IMR-90 (cell line): Measurements from ENCODE around the gene DDX10. TPM values are rescaled to one million over a fixed set of nuclear protein-coding genes. Genes with fewer than 3 reads are reported as not detected.

Experiments
- ATAC-seq: fragments of 200-7000 bp; cut with Tn5 transposase; 2 replicates; pipeline ENCODE4 v1.9.1; 2020; ENCODE audit warnings: low read depth, mild to moderate bottlenecking, moderate library complexity
- BruUV-seq: library from RNA; stranded (reverse); fragments of 400-500 nt; replicated peaks from 2 replicates; lab custom pipeline; 2021; lab: Mats Ljungman, UMichigan
- CTCF ChIA-PET: fragments of 300-600 bp; formaldehyde crosslinking; extraction: SDS; loops from one replicate; lab custom pipeline; 2021; ENCODE audit warnings: antibody characterized with exemption; lab: Yijun Ruan, JAX
- POLR2A ChIA-PET: fragments of 300-600 bp; sonication (Branson Sonifier 250); formaldehyde crosslinking; loops from one replicate; lab custom pipeline; 2022; ENCODE audit warnings: antibody characterized with exemption; ENCODE audit not compliant: unreplicated experiment; lab: Charles Lee
- DNase-seq: peaks from one replicate; pipeline ENCODE4 v3.0.0; 2013
- H2AFZ ChIP-seq: replicated peaks from 2 replicates; pipeline ENCODE3; 2013; ENCODE audit warnings: low read length, mild to moderate bottlenecking; ENCODE audit not compliant: poor library complexity
- H2AK5ac ChIP-seq: 2 replicates; pipeline ENCODE4 v1.6.1; 2013; ENCODE audit warnings: low read depth, low read length, inconsistent platforms
- H2AK9ac ChIP-seq: replicated peaks from 2 replicates; pipeline ENCODE3; 2013; ENCODE audit warnings: mild to moderate bottlenecking, low read depth, low read length, moderate library complexity; ENCODE audit not compliant: poor library complexity
- H2BK120ac ChIP-seq: 2 replicates; pipeline ENCODE4 v1.6.1; 2013; ENCODE audit warnings: low read depth, low read length, inconsistent platforms
- H2BK15ac ChIP-seq: 3 replicates; pipeline ENCODE4 v1.6.1; 2013; ENCODE audit warnings: low read depth, low read length, inconsistent platforms
- H2BK20ac ChIP-seq: 2 replicates; pipeline ENCODE4 v1.6.1; 2013; ENCODE audit warnings: low read depth, mild to moderate bottlenecking, inconsistent platforms, low read length, moderate library complexity
- H2BK5ac ChIP-seq: 2 replicates; pipeline ENCODE4 v1.6.1; 2013; ENCODE audit warnings: mild to moderate bottlenecking, low read depth, low read length, inconsistent platforms; ENCODE audit not compliant: poor library complexity, severe bottlenecking
- H3K14ac ChIP-seq: replicated peaks from 2 replicates; pipeline ENCODE4 v1.6.1; 2013; ENCODE audit warnings: low read depth, low read length, inconsistent platforms
- H3K18ac ChIP-seq: 2 replicates; pipeline ENCODE4 v1.6.1; 2013; ENCODE audit warnings: low read depth, low read length, control low read depth
- H3K23ac ChIP-seq: 2 replicates; pipeline ENCODE4 v1.6.1; 2013; ENCODE audit warnings: low read depth, low read length, inconsistent platforms
- H3K27ac ChIP-seq: 2 replicates; pipeline ENCODE4 v1.5.1; 2013; ENCODE audit warnings: mild to moderate bottlenecking, control low read depth, low read length; ENCODE audit not compliant: insufficient read depth
- H3K27me3 ChIP-seq: 2 replicates; pipeline ENCODE4 v1.6.1; 2013; ENCODE audit warnings: low read length; ENCODE audit not compliant: control insufficient read depth, insufficient read depth
- H3K36me3 ChIP-seq: 2 replicates; pipeline ENCODE4 v1.6.1; 2013; ENCODE audit warnings: low read length, mixed read lengths; ENCODE audit not compliant: control insufficient read depth, insufficient read depth
- H3K4ac ChIP-seq: 2 replicates; pipeline ENCODE4 v1.6.1; 2013; ENCODE audit warnings: low read depth, low read length, inconsistent platforms
- H3K4me1 ChIP-seq: 2 replicates; pipeline ENCODE4 v1.6.1; 2013; ENCODE audit warnings: low read length, mixed read lengths; ENCODE audit not compliant: control insufficient read depth, insufficient read depth
- H3K4me2 ChIP-seq: 2 replicates; pipeline ENCODE4 v1.6.1; 2013; ENCODE audit warnings: low read depth, mild to moderate bottlenecking, control low read depth, low read length, moderate library complexity
- H3K4me3 ChIP-seq: 2 replicates; pipeline ENCODE4 v1.5.1; 2013; ENCODE audit warnings: low read depth, mild to moderate bottlenecking, control low read depth, low read length, moderate library complexity; ENCODE audit not compliant: insufficient read depth
- H3K56ac ChIP-seq: 2 replicates; pipeline ENCODE4 v1.6.1; 2013; ENCODE audit warnings: low read length, inconsistent platforms; ENCODE audit not compliant: insufficient read depth; ENCODE audit errors: extremely low read depth
- H3K79me1 ChIP-seq, 2 experiments: 2 replicates each; pipeline ENCODE4 v1.6.1; 2013; ENCODE audit warnings: low read length in 2 of 2, inconsistent platforms in 1 of 2, low read depth in 1 of 2
- H3K9ac ChIP-seq: 2 replicates; pipeline ENCODE4 v1.6.1; 2013; ENCODE audit warnings: low read depth, low read length, control low read depth
- H3K9me1 ChIP-seq: 2 replicates; pipeline ENCODE4 v1.6.1; 2013; ENCODE audit warnings: low read length, inconsistent platforms; ENCODE audit not compliant: insufficient read depth
- H3K9me3 ChIP-seq: 2 replicates; pipeline ENCODE4 v1.6.1; 2013; ENCODE audit warnings: low read length; ENCODE audit not compliant: control insufficient read depth, insufficient read depth
- H4K20me1 ChIP-seq: 2 replicates; pipeline ENCODE4 v1.6.1; 2013; ENCODE audit warnings: low read length, inconsistent platforms; ENCODE audit not compliant: insufficient read depth
- H4K5ac ChIP-seq: 2 replicates; pipeline ENCODE4 v1.6.1; 2013; ENCODE audit warnings: mild to moderate bottlenecking, low read depth, low read length, control low read depth
- H4K8ac ChIP-seq, 2 experiments: 2 replicates each; pipeline ENCODE4 v1.6.1; 2013; ENCODE audit warnings: low read depth in 2 of 2, low read length in 2 of 2, control low read depth in 1 of 2, inconsistent platforms in 1 of 2
- H4K91ac ChIP-seq: 2 replicates; pipeline ENCODE4 v1.6.1; 2013; ENCODE audit warnings: low read depth, low read length, inconsistent platforms; ENCODE audit not compliant: insufficient read depth
- CEBPB ChIP-seq: IDR thresholded peaks from 2 replicates; pipeline ENCODE4 v1.6.1; 2012; ENCODE audit warnings: low read depth, low read length, improper control_type of control experiment
- WGBS, 2 experiments: methylation state at CpG; one replicate each; pipeline versions ENCODE4 v1.1.5 to v1.1.7; 2013; ENCODE audit warnings: missing lambda C conversion rate in 2 of 2; ENCODE audit not compliant: insufficient read length in 1 of 2; ENCODE audit errors: extremely low coverage in 2 of 2; 5-methylcytosine and 5-hydroxymethylcytosine counted together
- dilution Hi-C: fragments of 300-500 bp; cut with HindIII; formaldehyde crosslinking; loops from one replicate; pipeline ENCODE4 v1.14.3; 2018; ENCODE audit warnings: low sequenced_read_pairs; ENCODE audit not compliant: unreplicated experiment
- in situ Hi-C: fragments of 300-500 bp; cut with MboI; formaldehyde crosslinking; loops from 3 replicates; pipeline ENCODE4 v1.14.3; 2019; ENCODE audit warnings: low sequenced_read_pairs, inconsistent platforms, mixed read lengths
- intact Hi-C: fragments of 100-400 bp; cut with micrococcal nuclease; formaldehyde crosslinking; loops from 2 replicates; pipeline ENCODE4 v1.10.0; 2022
- polyA plus RNA-seq, 3 experiments: library from polyadenylated mRNA; depleted of rRNA; stranded (reverse); fragments of >200 nt; gene quantifications; 2 replicates each; pipeline ENCODE4 v1.2.3, GENCODE V29; 2012; ENCODE audit warnings: low replicate concordance in 1 of 3
- total RNA-seq: library from RNA; depleted of rRNA; stranded (reverse); fragments of >200 nt; gene quantifications from 2 replicates; pipeline ENCODE4 v1.2.3, GENCODE V29; 2012
- TF ChIP-seq, protein P1 (sequence below): fragments of 150-350 bp; IDR thresholded peaks from 2 replicates; pipeline ENCODE4 v1.6.1; 2017; ENCODE audit warnings: mild to moderate bottlenecking, antibody characterized with exemption, low read length, low read depth

The DDX10 gene
- total and polyA plus RNA-seq, 2 of the 4 experiments (the other 2 are of a cell fraction) = 20.0 to 31.9 TPM

DNA sequence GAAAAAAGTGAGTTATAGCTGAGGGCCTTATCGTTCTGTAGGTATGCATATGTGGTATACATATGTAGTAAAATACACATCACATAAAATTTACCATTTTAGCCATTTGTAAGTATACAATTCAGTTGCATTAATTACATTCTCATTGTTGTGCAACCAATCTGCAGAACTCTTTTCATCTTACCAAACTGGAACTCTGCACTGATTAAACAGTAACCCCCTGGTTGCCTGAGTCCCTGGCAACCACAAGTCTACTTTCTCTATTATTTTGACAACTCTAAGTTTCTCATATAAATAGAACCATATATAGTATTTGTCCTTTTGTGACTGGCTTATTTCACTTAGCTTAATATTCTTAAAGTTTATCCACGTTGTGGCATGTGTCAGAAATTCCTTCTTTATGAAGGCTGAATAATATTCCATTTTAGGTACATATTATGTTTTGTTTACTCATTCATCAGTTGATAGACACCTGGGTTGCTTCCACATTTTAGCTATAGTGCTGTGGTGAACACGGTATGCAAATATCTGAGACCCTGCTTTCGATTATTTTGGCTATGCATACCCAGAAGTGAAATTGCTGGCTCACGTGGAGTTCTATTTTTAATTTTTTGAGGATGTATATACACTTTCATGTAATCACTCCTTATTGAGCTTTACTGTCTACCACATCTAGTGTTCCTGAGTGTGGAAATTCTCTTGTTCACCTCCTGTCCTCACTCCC is 1.6 kb upstream of the DDX10 start:
- Histone ChIP-seq H3K4me3 (no peak overlapping the region), H3K14ac (no peak overlapping the region), H2AK9ac (no peak overlapping the region), H3K27me3 (no peaks in the 10 kb centered on the region), H3K4ac (no peak overlapping the region), H4K8ac (peak overlapping the region in 1 of 2 experiments; percentile 100; a peak in 2 of 4 replicates), H3K27ac (no peak overlapping the region), H3K36me3 (0 out of 2 replicates have a peak, but pooled peaks cover 2% of the 10 kb centered on the region), H2BK15ac (no peak overlapping the region), H4K20me1 (no peaks in the 10 kb centered on the region), H2BK20ac (no peak overlapping the region), H2BK120ac (no peak overlapping the region; the same call in 1 of the 2 replicates), H3K79me1 (peaks cover 16 to 25% of the 10 kb centered on the region in 2 experiments), H2AK5ac (no peak overlapping the region), H3K9me3 (no peaks in the 10 kb centered on the region), H4K5ac (no peak overlapping the region), H3K23ac (no peak overlapping the region), H3K4me2 (no peak overlapping the region), H3K18ac (no peak overlapping the region), H2BK5ac (no peak overlapping the region), H3K4me1 (peaks cover 5% of the 10 kb centered on the region), H2AFZ (no peak overlapping the region), H4K91ac (no peak overlapping the region), H3K9me1 (no peaks in the 10 kb centered on the region; the same call in none of the 2 replicates), H3K56ac (no peak overlapping the region), H3K9ac (no peak overlapping the region)
- dilution Hi-C loops (no loop called here), intact Hi-C loops (no loop called here), in situ Hi-C loops (loop anchor here (25.0 kb wide), 1 partner anchor 1076 kb away; the partner anchor contains the start of gene ELMOD1)
- DNase-seq = no peak
- no CpG with 5 or more reads among the region's 5 CpGs for WGBS, 2 experiments
- ChIA-PET CTCF (no interaction called here), POLR2A (no interaction called here)
- no TSS peak for BruUV-seq
- no peak for ATAC-seq
- TF ChIP-seq, protein P1, sequence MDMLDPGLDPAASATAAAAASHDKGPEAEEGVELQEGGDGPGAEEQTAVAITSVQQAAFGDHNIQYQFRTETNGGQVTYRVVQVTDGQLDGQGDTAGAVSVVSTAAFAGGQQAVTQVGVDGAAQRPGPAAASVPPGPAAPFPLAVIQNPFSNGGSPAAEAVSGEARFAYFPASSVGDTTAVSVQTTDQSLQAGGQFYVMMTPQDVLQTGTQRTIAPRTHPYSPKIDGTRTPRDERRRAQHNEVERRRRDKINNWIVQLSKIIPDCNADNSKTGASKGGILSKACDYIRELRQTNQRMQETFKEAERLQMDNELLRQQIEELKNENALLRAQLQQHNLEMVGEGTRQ = no peak
- TF ChIP-seq CEBPB = 0 out of 2 replicates have a peak, but pooled peaks have one; percentile 20
